Ovary (tissue), 3 donors: ENCODE measurements around the gene PARD3B.

ENCODE experiments used
- EP300 ChIP-seq: sonication (generic); formaldehyde crosslinking; IDR thresholded peaks from one replicate; pipeline ENCODE4 v1.6.1; 2017; ENCODE audit warnings: antibody characterized with exemption
- POLR2A ChIP-seq: fragments of 450-650 bp; IDR thresholded peaks from one replicate; pipeline ENCODE4 v1.6.1; 2017; ENCODE audit warnings: antibody characterized with exemption, mild to moderate bottlenecking, moderate library complexity
- TF ChIP-seq, protein P1 (sequence below), 3 donors: fragments of 450-650 bp in 2 of 3; fragments of 200-600 bp in 1 of 3; IDR thresholded peaks; one replicate each; pipeline versions ENCODE4 v1.5.1 to v1.8.0; 2016 to 2022; ENCODE audit warnings: antibody characterized with exemption in 3 of 3, mild to moderate bottlenecking in 1 of 3
- donor health status: DM: no; HTN: no; CAD: no.

DNA sequence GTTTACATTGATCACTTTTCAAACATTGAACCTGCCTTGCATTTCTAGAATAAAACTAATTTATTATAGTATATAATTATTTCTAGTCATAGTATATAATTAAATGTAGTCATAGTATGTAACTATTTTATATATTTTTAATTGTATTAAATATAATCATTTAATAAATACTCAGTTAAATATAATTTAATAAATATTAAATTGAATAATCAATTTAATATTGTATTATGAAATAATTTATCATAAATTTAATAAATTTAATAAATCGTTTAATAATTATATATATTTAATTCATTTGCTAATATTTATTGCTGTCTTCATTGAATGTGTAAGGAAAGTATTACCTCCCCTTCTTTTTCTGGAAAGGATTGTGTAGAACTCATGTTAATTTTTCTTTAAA, 911.4 kb downstream of the PARD3B start:
- TF ChIP-seq POLR2A (no peak), EP300 (no peak)
- TF ChIP-seq, protein P1, sequence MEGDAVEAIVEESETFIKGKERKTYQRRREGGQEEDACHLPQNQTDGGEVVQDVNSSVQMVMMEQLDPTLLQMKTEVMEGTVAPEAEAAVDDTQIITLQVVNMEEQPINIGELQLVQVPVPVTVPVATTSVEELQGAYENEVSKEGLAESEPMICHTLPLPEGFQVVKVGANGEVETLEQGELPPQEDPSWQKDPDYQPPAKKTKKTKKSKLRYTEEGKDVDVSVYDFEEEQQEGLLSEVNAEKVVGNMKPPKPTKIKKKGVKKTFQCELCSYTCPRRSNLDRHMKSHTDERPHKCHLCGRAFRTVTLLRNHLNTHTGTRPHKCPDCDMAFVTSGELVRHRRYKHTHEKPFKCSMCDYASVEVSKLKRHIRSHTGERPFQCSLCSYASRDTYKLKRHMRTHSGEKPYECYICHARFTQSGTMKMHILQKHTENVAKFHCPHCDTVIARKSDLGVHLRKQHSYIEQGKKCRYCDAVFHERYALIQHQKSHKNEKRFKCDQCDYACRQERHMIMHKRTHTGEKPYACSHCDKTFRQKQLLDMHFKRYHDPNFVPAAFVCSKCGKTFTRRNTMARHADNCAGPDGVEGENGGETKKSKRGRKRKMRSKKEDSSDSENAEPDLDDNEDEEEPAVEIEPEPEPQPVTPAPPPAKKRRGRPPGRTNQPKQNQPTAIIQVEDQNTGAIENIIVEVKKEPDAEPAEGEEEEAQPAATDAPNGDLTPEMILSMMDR (IDR thresholded peaks at IDR 0.05), result no peak
